K562 (cell line): Measurements from ENCODE around the gene FTSJ1. TPM values are rescaled to one million over a fixed set of nuclear protein-coding genes. Genes with fewer than 3 reads are reported as not detected.

ENCODE experiments used
- ATAC-seq: fragments of 200-7000 bp; cut with Tn5 transposase; 3 replicates; pipeline ENCODE4 v1.9.1; 2020; ENCODE audit warnings: moderate library complexity
- BruUV-seq: library from RNA; stranded (reverse); fragments of 400-500 nt; replicated peaks from 2 replicates; lab custom pipeline; 2021; lab: Mats Ljungman, UMichigan
- CTCF ChIA-PET: fragments of 300-600 bp; formaldehyde crosslinking; extraction: SDS; loops from one replicate; lab custom pipeline; 2021; ENCODE audit warnings: low intra/inter-chr PET ratio; lab: Yijun Ruan, JAX
- POLR2A ChIA-PET: fragments of 300-600, 350-650 bp; sonication (Branson Sonifier 250); formaldehyde crosslinking; extraction: SDS; loops from one replicate; lab custom pipeline; 2021; ENCODE audit warnings: antibody characterized with exemption, inconsistent platforms; lab: Yijun Ruan, JAX
- DNase-seq, 4 experiments: peaks; one replicate each; pipeline versions ENCODE4 v3.0.0 to v3.0.0-alpha.2; 2011 to 2018; ENCODE audit warnings: low spot score in 3 of 4, mixed read lengths in 3 of 4; ENCODE audit errors: extremely low read depth in 1 of 4
- FAIRE-seq: peaks from 2 replicates; lab custom pipeline; 2011; peaks lifted over from hg19 to GRCh38; lab: Jason Lieb, UNC
- H2AFZ ChIP-seq: 2 replicates; pipeline ENCODE4 v1.6.0; 2011; ENCODE audit warnings: low read depth, low read length, control low read depth, inconsistent platforms
- H3K27ac ChIP-seq: fragments of 200-600 bp; 3 replicates; pipeline ENCODE4 v1.8.0; 2011; ENCODE audit warnings: low read depth, mild to moderate bottlenecking, control low read depth, inconsistent platforms, low read length, moderate library complexity, mixed read lengths; ENCODE audit errors: extremely low read depth
- H3K27me3 ChIP-seq, 2 experiments: fragments of 300-600 bp in 1 of 2; 2 replicates in 1 of 2; 3 replicates in 1 of 2; pipeline versions ENCODE4 v1.6.0 to v1.8.0; 2011; ENCODE audit warnings: inconsistent platforms in 2 of 2, low read length in 2 of 2, mild to moderate bottlenecking in 1 of 2, mixed read lengths in 1 of 2, moderate library complexity in 1 of 2; ENCODE audit not compliant: control insufficient read depth in 2 of 2, insufficient read depth in 2 of 2
- H3K36me3 ChIP-seq: fragments of 300-600 bp; 3 replicates; pipeline ENCODE4 v1.8.0; 2011; ENCODE audit warnings: mild to moderate bottlenecking, low read length, inconsistent platforms; ENCODE audit not compliant: control insufficient read depth, insufficient read depth
- H3K4me1 ChIP-seq, 2 experiments: fragments of 200-600 bp in 1 of 2; replicated peaks in 1 of 2; 2 replicates in 1 of 2; 3 replicates in 1 of 2; pipeline versions ENCODE4 v1.5.1 to v1.8.0; 2011; ENCODE audit warnings: inconsistent platforms in 2 of 2, low read length in 2 of 2, mild to moderate bottlenecking in 1 of 2, mixed read lengths in 1 of 2, moderate library complexity in 1 of 2; ENCODE audit not compliant: control insufficient read depth in 2 of 2, insufficient read depth in 2 of 2
- H3K4me2 ChIP-seq: 2 replicates; pipeline ENCODE4 v1.6.1; 2011; ENCODE audit warnings: low read length, control low read depth, inconsistent platforms, mixed read lengths; ENCODE audit not compliant: insufficient read depth
- H3K4me3 ChIP-seq: fragments of 200-600 bp; sonication (generic), shearing (Covaris generic); 2 replicates; pipeline ENCODE4 v1.5.1; 2016; ENCODE audit warnings: control low read depth, inconsistent platforms
- H3K79me2 ChIP-seq: fragments of 200-600 bp; 3 replicates; pipeline ENCODE4 v1.8.0; 2011; ENCODE audit warnings: low read length, inconsistent platforms; ENCODE audit not compliant: control insufficient read depth, insufficient read depth
- H3K9ac ChIP-seq, 2 experiments: 2 replicates each; pipeline versions ENCODE4 v1.6.0 to v1.6.1; 2011; ENCODE audit warnings: low read depth in 2 of 2, low read length in 2 of 2, control low read depth in 1 of 2, inconsistent platforms in 1 of 2, mild to moderate bottlenecking in 1 of 2, mixed read lengths in 1 of 2; ENCODE audit not compliant: insufficient read depth in 1 of 2
- H3K9me1 ChIP-seq: one replicate; pipeline ENCODE4 v1.6.0; 2011; ENCODE audit warnings: inconsistent platforms, mild to moderate bottlenecking, low read length, moderate library complexity; ENCODE audit not compliant: control insufficient read depth, insufficient read depth
- H3K9me3 ChIP-seq: replicated peaks from 2 replicates; pipeline ENCODE4 v1.5.1; 2011; ENCODE audit warnings: low read depth, low read length, inconsistent platforms; ENCODE audit not compliant: control insufficient read depth, insufficient read depth
- H4K20me1 ChIP-seq: replicated peaks from 2 replicates; pipeline ENCODE4 v1.6.1; 2011; ENCODE audit warnings: low read length, inconsistent platforms, mixed read lengths; ENCODE audit not compliant: control insufficient read depth, insufficient read depth
- ARNT ChIP-seq, 2 experiments: fragments of 450-650 bp; IDR thresholded peaks; 2 replicates each; pipeline ENCODE4 v1.6.1; 2016; ENCODE audit warnings: mild to moderate bottlenecking in 1 of 2
- COPS2 ChIP-seq: fragments of 450-650 bp; conservative IDR thresholded peaks from 2 replicates; pipeline ENCODE4 v1.6.1; 2016; ENCODE audit warnings: mild to moderate bottlenecking, moderate library complexity
- DMBX1 ChIP-seq: fragments of 250-450 bp; sonication (Bioruptor Pico); IDR thresholded peaks from 2 replicates; pipeline ENCODE4 v1.8.0; 2022; ENCODE audit warnings: inconsistent platforms, mild to moderate bottlenecking, moderate library complexity, borderline replicate concordance
- EZH2 ChIP-seq: IDR thresholded peaks from 2 replicates; pipeline ENCODE4 v1.6.1; 2012; ENCODE audit warnings: low read depth, mild to moderate bottlenecking, inconsistent platforms, low read length, borderline replicate concordance
- FOXJ3 ChIP-seq: sonication (generic); formaldehyde crosslinking; IDR thresholded peaks from 2 replicates; pipeline ENCODE4 v1.4.0; 2020; ENCODE audit warnings: mild to moderate bottlenecking, missing genetic modification reagents
- GABPA ChIP-seq: fragments of 200-800 bp; sonication (Bioruptor generic); conservative IDR thresholded peaks from 2 replicates; pipeline ENCODE4 v1.6.1; 2016; ENCODE audit warnings: low read depth, missing genetic modification characterization, missing compliant biosample characterization
- GATAD2A ChIP-seq: fragments of 450-650 bp; IDR thresholded peaks from 2 replicates; pipeline ENCODE4 v1.6.1; 2017
- KLF1 ChIP-seq: fragments of 450-650 bp; IDR thresholded peaks from 2 replicates; pipeline ENCODE4 v1.6.1; 2016; ENCODE audit warnings: missing genetic modification characterization, missing compliant biosample characterization
- KLF10 ChIP-seq: fragments of 250-450 bp; sonication (Bioruptor Pico); IDR thresholded peaks from 2 replicates; pipeline ENCODE4 v1.6.1; 2021; ENCODE audit warnings: matching md5 sums
- NELFE ChIP-seq: IDR thresholded peaks from 2 replicates; pipeline ENCODE4 v1.6.1; 2011; ENCODE audit warnings: mild to moderate bottlenecking; ENCODE audit not compliant: insufficient read depth, insufficient read length
- PTRF ChIP-seq: fragments of 450-650 bp; IDR thresholded peaks from 2 replicates; pipeline ENCODE4 v1.6.1; 2016; ENCODE audit warnings: mild to moderate bottlenecking, missing genetic modification characterization, missing compliant biosample characterization
- RHOXF2B ChIP-seq: fragments of 250-450 bp; sonication (Bioruptor Pico); conservative IDR thresholded peaks from 2 replicates; pipeline ENCODE4 v1.5.1; 2021
- TAF9B ChIP-seq: fragments of 450-650 bp; IDR thresholded peaks from 2 replicates; pipeline ENCODE4 v1.6.1; 2018; ENCODE audit warnings: mild to moderate bottlenecking; ENCODE audit not compliant: partially characterized antibody
- WHSC1 ChIP-seq: IDR thresholded peaks from one replicate; pipeline ENCODE4 v1.6.1; 2012; ENCODE audit warnings: low read length, control low read depth, inconsistent platforms
- ZKSCAN1 ChIP-seq: fragments of 150-350 bp; IDR thresholded peaks from 2 replicates; pipeline ENCODE4 v1.6.1; 2016; ENCODE audit warnings: low read depth, low read length
- ZNF232 ChIP-seq: sonication (generic); formaldehyde crosslinking; IDR thresholded peaks from 2 replicates; pipeline ENCODE4 v1.8.0; 2022; ENCODE audit warnings: mild to moderate bottlenecking, missing genetic modification reagents
- ZNF311 ChIP-seq: fragments of 250-450 bp; sonication (Bioruptor Pico); IDR thresholded peaks from 2 replicates; pipeline ENCODE4 v1.4.0; 2020; ENCODE audit warnings: mild to moderate bottlenecking, moderate library complexity
- ZNF445 ChIP-seq: fragments of 250-450 bp; sonication (Bioruptor Pico); IDR thresholded peaks from 2 replicates; pipeline ENCODE4 v1.4.0; 2020; ENCODE audit warnings: low read depth, mild to moderate bottlenecking, moderate library complexity
- WGBS: fragments of 100-300 bp; shearing (Covaris generic); methylation state at CpG from one replicate; pipeline ENCODE4 v1.1.6; 2016; ENCODE audit warnings: low coverage, mixed read lengths; ENCODE audit not compliant: insufficient coverage; ENCODE audit errors: missing lambda C conversion rate; 5-methylcytosine and 5-hydroxymethylcytosine counted together
- in situ Hi-C: fragments of 300-500 bp; cut with MboI; formaldehyde crosslinking; loops from 4 replicates; pipeline ENCODE4 v1.15.0; 2018; ENCODE audit warnings: inconsistent platforms, mixed read lengths
- intact Hi-C: fragments of 100-400 bp; cut with micrococcal nuclease; formaldehyde crosslinking; loops from 2 replicates; pipeline ENCODE4 v1.14.2; 2022
- polyA plus RNA-seq, 8 experiments: library from polyadenylated mRNA; depleted of rRNA in 4 of 8; stranded (reverse) in 5 of 8; unstranded in 3 of 8; fragments of >200 nt; fragmentation: Nextera tagmentation in 2 of 8; fragmentation: Illumina TruSeq in 1 of 8; extraction: Ambion mirVana in 2 of 8; extraction: Trizol in 1 of 8; gene quantifications; 2 replicates each; pipeline versions ENCODE4 v1.2.1 to v1.2.3, GENCODE V29; 2011 to 2014; ENCODE audit warnings: inconsistent platforms in 1 of 8, missing spikeins in 1 of 8
- total RNA-seq, 7 experiments: library from RNA; depleted of rRNA in 6 of 7; stranded (reverse); fragments of >200 nt in 6 of 7; fragmentation: Illumina TruSeq in 2 of 7; extraction: Trizol in 2 of 7; gene quantifications; 2 replicates each; pipeline versions ENCODE4 v1.2.1 to v1.2.3, GENCODE V29; 2011 to 2021; ENCODE audit warnings: low replicate concordance in 1 of 7
- TF ChIP-seq, protein P1 (sequence below), 2 experiments: IDR thresholded peaks; 2 replicates each; pipeline ENCODE4 v1.6.1; 2011; ENCODE audit warnings: borderline replicate concordance in 1 of 2, control low read depth in 1 of 2, low read depth in 1 of 2, low read length in 1 of 2, mild to moderate bottlenecking in 1 of 2, mixed read lengths in 1 of 2, moderate library complexity in 1 of 2; ENCODE audit not compliant: insufficient read depth in 1 of 2, insufficient read length in 1 of 2, poor library complexity in 1 of 2, severe bottlenecking in 1 of 2; ENCODE audit errors: extremely low read depth in 1 of 2

Gene FTSJ1
- total and polyA plus RNA-seq, 9 of the 15 experiments (the other 6 are each of a cell fraction or from before 2014, with no cell fraction given): 12.2 to 95.6 (median 71.6) TPM

DNA sequence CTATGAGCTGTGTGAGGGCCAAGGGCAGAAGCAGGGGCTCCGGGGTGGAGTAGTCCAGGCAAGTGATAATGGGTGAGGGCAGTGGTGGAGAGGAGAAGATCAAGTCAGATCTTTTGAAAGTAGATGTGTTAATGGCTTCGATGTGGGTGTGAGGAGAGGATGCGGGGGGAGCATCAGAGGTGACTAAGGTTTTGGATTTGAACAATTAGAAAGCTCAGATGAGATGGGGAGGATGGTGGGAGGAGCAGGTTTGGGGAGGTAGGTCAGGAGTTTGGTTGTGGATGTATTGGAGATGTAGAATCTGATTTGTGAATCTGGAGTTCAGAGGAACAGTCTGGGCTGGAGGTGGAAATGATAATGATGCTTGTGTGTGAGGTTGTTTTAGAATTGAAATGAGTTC, 4.6 kb downstream of the FTSJ1 start:
- FAIRE-seq (no peak), DNase-seq (no peak), ATAC-seq (no peak)
- Histone ChIP-seq H3K9me1 (peaks cover 4% of the 10 kb centered on the region), H3K9me3 (no peaks in the 10 kb centered on the region), H3K79me2 (peaks cover 38% of the 10 kb centered on the region), H3K27me3 (no peaks in the 10 kb centered on the region), H3K27ac (no peak overlapping the region), H3K36me3 (peaks cover 75% of the 10 kb centered on the region; the same call in 2 of the 3 replicates), H3K4me2 (no peak overlapping the region), H3K9ac (no peak overlapping the region), H3K4me1 (peaks cover 3 to 6% of the 10 kb centered on the region in 2 experiments; a peak in 4 of 5 replicates), H3K4me3 (no peak overlapping the region), H2AFZ (no peak overlapping the region), H4K20me1 (no peaks in the 10 kb centered on the region)
- no peak for TF ChIP-seq WHSC1
- TF ChIP-seq ARNT (IDR thresholded peaks at IDR 0.05): no peak
- TF ChIP-seq GATAD2A: no peak
- no peak for TF ChIP-seq ZNF232 (CRISPR knock-in tag)
- no peak for TF ChIP-seq KLF1 (tag)
- TF ChIP-seq COPS2: no peak
- no peak for TF ChIP-seq ZNF311
- no peak for TF ChIP-seq KLF10
- TF ChIP-seq DMBX1 (CRISPR knock-in tag): no peak
- no peak for TF ChIP-seq TAF9B
- TF ChIP-seq EZH2: no peak
- no peak for TF ChIP-seq ZKSCAN1
- no peak for TF ChIP-seq NELFE
- TF ChIP-seq RHOXF2B (CRISPR knock-in tag): no peak
- no peak for TF ChIP-seq ZNF445 (CRISPR knock-in tag)
- TF ChIP-seq, protein P1, sequence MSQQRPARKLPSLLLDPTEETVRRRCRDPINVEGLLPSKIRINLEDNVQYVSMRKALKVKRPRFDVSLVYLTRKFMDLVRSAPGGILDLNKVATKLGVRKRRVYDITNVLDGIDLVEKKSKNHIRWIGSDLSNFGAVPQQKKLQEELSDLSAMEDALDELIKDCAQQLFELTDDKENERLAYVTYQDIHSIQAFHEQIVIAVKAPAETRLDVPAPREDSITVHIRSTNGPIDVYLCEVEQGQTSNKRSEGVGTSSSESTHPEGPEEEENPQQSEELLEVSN (IDR thresholded peaks at IDR 0.05; ENCODE audit: borderline replicate concordance in 1 of 2, extremely low read depth in 1 of 2, insufficient read depth in 1 of 2, insufficient read length in 1 of 2, low read depth in 1 of 2, low read length in 1 of 2, poor library complexity in 1 of 2, severe bottlenecking in 1 of 2): no peak
- TF ChIP-seq PTRF (tag): no peak
- TF ChIP-seq GABPA: no peak
- TF ChIP-seq FOXJ3 (CRISPR knock-in tag): no peak
- intact Hi-C loops (no loop called here), in situ Hi-C loops (loop anchor here (25.0 kb wide), 1 partner anchor 618 kb away; no protein-coding TSS in a partner anchor)
- BruUV-seq: no TSS peak
- 100% methylated on average over 3 of the region's 3 CpGs for WGBS
- ChIA-PET CTCF (no interaction called here), POLR2A (interaction anchor here (0.7 to 0.9 kb wide), 2 partner anchors 11 to 12 kb away, joined by 3 read pairs; no protein-coding TSS in a partner anchor)
